ENCODE data around the gene TLR10.
"Not testable (repeated sequence)": the region's sequence is repeated elsewhere in the genome, so short reads cannot be mapped to it uniquely, and the experiment has no call there.

TLR10 gene

DNA sequence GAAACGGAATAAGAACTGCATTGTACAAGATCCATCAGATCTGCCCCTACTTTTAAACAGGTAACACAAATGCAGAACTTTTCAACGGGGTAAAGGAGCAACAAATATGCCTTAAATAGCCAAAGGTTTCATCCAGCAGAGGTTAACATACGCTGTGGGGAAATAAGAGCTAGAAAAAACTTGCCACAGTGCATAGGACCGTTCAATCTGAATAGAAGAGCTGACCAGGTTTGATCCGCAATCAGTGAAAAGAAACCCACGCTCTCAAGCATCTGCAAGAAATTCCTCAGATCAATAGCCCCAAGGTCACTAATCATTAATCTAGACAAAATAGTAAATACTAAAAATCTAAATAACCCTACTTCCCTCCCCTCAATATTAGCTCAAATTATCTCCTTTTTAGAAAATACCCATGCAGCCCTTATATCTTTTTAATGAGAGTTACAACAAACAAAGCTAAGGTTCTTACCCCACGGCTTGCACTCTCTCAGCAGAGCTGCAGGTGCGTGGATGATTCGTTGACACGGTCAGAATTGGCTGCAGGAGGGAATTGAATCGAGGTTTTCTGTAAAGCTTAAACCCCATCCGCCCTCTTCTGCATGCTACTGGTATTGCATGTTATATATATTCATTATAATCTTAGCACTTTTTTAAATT lies at the start of gene TLR10:
Gene TLR10 (minus strand): TSS at position 539 of the 657 bp plus-strand sequence. CDS start 7,400 bp downstream, outside the sequence.
- DNase-seq = peak; percentile 57 to 72
- no peak for TF ChIP-seq POLR2A (IDR thresholded peaks at IDR 0.05; ENCODE audit: low read length)
- TF ChIP-seq GATA1 (IDR thresholded peaks at IDR 0.05; ENCODE audit: low read depth, low read length) = no peak

DNA sequence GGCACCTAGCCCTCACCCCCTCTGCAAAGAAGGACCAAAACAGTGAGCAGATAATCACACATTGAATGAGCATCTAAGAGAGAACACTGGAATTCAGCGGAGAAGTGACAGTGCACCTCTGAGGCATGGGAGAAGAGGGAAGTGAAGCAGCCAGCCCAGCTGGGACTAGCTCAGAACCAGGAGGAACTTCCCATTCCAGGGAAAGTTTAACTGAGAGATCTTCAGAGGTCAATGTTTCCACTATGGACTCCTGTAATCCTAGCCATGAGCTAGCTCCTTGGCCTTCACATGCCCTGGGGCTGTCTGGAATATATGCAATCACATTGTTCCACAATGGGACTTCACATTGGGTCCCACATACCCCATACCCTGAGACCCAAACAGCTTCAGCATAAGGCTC lies 49.4 kb upstream of the TLR10 start:
- DNase-seq = no peak
- TF ChIP-seq POLR2A (IDR thresholded peaks at IDR 0.05; ENCODE audit: low read length) (no peak), GATA1 (IDR thresholded peaks at IDR 0.05; ENCODE audit: low read depth, low read length) (no peak)

DNA sequence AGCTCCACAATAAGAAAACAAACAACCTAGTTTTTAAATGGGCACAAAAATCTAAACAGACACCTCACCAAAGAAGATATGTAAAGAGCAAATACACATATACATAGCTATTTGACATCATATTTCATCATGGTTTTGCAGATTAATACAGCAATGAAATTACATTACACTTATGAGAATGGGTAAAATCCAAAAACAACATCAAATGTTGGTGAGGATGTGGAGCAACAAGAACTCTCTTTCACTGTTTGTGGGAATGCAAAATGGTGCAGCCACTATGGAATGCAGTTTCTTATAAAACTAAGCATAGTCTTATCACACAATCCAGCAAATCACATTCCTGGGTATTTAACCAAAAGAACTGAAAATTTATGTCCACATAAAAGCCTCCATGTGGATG lies 48.9 kb upstream of the TLR10 start:
- no peak for DNase-seq
- no peak for TF ChIP-seq GATA1 (IDR thresholded peaks at IDR 0.05; ENCODE audit: low read depth, low read length)
- TF ChIP-seq POLR2A (IDR thresholded peaks at IDR 0.05; ENCODE audit: low read length) = no peak

DNA sequence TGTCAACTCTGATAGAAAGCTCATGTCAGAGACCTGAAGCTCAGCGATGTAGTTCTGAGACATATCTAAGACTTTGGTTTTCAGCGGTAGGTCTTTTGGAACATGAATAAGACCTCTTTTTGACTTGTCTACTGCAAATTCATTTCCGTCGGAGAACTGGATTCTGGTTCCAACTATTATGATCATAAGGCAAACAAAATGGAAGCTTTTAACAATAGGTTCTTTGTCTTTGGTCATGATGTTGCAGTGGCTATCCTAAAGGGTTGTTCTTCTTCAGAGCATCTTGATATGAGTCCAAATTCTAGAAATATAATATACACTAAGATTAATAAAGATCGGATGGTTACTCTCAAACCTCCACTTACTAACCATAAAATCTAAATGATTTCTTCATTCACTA lies 46.4 kb upstream of the TLR10 start:
- TF ChIP-seq GATA1 (IDR thresholded peaks at IDR 0.05; ENCODE audit: low read depth, low read length) (no peak), POLR2A (IDR thresholded peaks at IDR 0.05; ENCODE audit: low read length) (no peak)
- DNase-seq = no peak

DNA sequence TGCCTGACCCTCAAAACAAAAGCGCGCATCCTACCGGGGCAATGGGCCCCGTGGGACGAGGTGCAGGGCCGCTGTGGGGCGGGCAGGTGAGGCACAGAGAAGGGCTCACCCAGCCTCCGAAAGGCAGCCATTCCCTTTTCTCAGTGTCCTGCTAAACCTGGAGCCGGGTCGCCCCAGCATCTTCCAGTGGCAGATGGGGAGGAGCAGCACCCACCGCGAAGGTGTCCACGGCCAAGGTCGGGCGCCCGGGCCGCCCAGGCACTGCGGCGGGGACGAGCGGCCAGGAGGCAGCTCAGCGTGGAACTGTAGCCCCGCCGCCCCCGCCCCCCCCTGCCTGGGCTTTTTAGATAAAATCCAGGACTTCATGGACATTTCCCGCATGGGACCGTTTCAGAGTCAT lies 41.0 kb upstream of the TLR10 start:
- DNase-seq = no peak
- TF ChIP-seq GATA1 (IDR thresholded peaks at IDR 0.05; ENCODE audit: low read depth, low read length) = no peak
- no peak for TF ChIP-seq POLR2A (IDR thresholded peaks at IDR 0.05; ENCODE audit: low read length)

DNA sequence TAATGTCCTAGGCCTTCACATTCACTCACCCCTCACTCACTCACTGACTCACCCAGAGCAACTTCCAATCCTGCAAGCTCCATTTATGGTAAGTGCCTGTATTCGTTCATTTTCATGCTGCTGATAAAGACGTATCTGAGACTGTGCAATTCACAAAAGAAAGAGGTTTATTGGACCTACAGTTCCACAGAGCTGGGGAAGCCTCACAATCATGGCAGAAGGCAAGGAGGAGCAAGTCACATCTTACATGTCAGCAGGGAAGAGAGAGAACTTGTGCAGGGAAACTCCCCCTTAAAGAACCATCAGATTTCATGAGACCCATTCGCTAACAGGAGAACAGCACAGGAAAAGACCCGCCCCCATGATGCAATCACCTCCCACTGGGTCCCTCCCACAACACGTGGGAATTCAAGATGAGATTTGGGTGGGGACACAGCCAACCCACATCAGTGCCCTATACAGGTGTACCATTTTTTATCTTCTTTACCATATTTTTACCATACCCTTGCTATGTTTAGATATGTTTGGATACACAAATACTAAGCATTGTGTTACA lies 40.0 kb upstream of the TLR10 start:
- TF ChIP-seq POLR2A (IDR thresholded peaks at IDR 0.05; ENCODE audit: low read length) = no peak
- no peak for TF ChIP-seq GATA1 (IDR thresholded peaks at IDR 0.05; ENCODE audit: low read depth, low read length)
- no peak for DNase-seq

GRCh38 chr4:38821739-38822138 lies 38.9 kb upstream of the TLR10 start:
- DNase-seq = no peak
- TF ChIP-seq POLR2A (IDR thresholded peaks at IDR 0.05; ENCODE audit: low read length) (no peak), GATA1 (IDR thresholded peaks at IDR 0.05; ENCODE audit: low read depth, low read length) (no peak)

DNA sequence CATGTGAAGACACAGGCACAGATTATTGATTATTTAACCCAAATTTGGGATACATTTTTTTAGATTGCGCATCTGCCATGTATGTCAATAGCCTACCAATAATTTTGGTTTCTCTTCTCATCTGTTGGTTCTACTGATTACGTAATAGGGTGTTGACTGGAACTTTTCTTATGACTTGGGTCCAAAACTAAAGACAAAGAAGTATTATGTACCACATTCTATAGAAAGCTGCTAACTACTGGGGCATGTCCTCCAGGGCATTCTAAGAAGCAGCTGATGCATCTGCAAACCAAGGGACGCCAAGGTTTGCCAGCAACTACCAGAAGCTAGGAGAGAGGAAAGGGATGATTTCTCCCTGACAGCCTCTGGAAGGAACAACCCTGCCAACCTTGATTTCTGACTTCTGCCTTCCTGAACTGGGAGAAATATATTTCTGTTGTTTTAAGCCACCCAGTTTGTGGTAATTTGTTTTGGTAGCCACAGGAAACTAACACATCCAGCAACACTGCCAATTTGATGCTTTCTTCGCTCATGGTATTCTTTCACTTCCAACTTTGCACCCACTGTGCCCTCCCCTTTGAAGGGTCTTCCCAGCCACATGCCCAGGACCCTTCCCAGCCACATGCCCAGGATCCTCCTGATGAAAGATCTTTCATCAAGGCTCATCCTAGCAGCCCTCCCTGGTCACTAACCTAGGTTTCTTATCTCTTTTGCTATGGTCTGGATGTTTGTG lies 37.7 kb upstream of the TLR10 start:
- TF ChIP-seq POLR2A (IDR thresholded peaks at IDR 0.05; ENCODE audit: low read length) = no peak
- TF ChIP-seq GATA1 (IDR thresholded peaks at IDR 0.05; ENCODE audit: low read depth, low read length) = no peak
- no peak for DNase-seq

- no peak for TF ChIP-seq POLR2A (IDR thresholded peaks at IDR 0.05; ENCODE audit: low read length)
- TF ChIP-seq GATA1 (IDR thresholded peaks at IDR 0.05; ENCODE audit: low read depth, low read length) = no peak
- DNase-seq = no peak
Observed at GRCh38 chr4:38819569-38819968, 36.8 kb upstream of the TLR10 start.

- TF ChIP-seq GATA1 (IDR thresholded peaks at IDR 0.05; ENCODE audit: low read depth, low read length) = no peak
- TF ChIP-seq POLR2A (IDR thresholded peaks at IDR 0.05; ENCODE audit: low read length) = no peak
- DNase-seq = no peak
Observed at GRCh38 chr4:38818441-38818976, 35.7 kb upstream of the TLR10 start.

DNA sequence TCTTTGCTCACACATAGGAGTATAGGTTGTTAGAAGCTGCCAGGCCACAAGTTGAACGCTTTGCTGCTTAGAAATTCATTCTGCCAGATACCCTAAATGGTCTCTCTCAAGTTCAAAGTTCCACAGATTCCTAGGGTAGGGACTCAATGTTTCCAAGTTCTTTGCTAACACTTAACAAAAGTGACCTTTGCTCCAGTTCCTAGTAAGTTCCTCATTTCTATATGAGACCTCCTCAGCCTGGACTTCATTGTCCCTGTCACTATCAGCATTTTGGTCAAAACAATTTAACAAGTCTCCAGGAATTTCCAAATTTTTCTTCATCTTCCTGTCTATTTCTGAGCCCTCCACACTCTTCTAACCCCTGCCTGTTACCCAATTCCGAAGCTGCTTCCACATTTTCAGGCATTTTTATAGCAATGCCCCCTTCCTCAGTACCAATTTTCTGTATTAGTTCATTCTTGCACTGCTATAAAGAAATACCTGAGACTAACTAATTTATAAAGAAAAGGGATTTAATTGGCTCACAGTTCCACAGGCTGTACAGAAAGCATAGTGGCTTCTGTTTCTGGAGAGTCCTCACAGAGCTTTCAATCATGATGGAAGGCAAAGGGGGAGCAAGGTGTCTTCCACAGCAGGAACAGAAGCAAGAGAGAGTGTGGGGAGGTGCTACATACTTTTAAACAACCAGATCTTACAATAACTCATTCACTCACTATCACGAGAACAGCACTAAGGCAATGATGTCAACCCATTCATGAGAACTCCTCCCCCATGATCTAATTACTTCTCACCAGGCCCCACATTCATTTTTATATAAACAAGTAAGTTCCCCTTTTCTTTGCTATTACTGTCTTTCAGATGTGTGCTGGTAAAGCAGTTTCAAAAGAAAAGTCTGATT lies 33.3 kb upstream of the TLR10 start:
- TF ChIP-seq POLR2A (IDR thresholded peaks at IDR 0.05; ENCODE audit: low read length) (no peak), GATA1 (IDR thresholded peaks at IDR 0.05; ENCODE audit: low read depth, low read length) (no peak)
- DNase-seq = no peak

GRCh38 chr4:38814386-38814785 lies 31.6 kb upstream of the TLR10 start:
- TF ChIP-seq POLR2A (IDR thresholded peaks at IDR 0.05; ENCODE audit: low read length) = no peak
- TF ChIP-seq GATA1 (IDR thresholded peaks at IDR 0.05; ENCODE audit: low read depth, low read length) = no peak
- no peak for DNase-seq

DNA sequence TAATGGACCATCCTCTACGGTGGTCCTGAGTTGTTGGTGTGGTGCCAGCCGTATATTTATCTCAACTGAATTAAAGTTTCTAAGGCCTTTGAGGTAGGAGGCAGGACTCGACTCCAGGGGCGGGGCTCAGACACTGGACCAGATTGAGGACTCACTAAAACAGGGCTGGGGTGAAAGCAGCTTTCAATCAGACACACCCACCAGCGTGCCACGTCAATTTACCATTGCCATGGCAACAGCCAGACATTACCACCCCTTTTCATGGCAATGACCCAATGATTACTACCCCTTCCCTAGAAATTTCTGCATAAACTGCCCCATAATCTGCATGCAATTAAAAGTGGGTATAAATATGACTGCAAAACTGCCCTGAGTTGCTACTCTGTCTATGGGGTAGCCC lies 28.5 kb upstream of the TLR10 start:
- DNase-seq = no peak
- no peak for TF ChIP-seq GATA1 (IDR thresholded peaks at IDR 0.05; ENCODE audit: low read depth, low read length)

GRCh38 chr4:38807462-38807861 lies 24.7 kb upstream of the TLR10 start:
- DNase-seq = not testable (repeated sequence)

GRCh38 chr4:38806251-38806650 lies 23.5 kb upstream of the TLR10 start:
- not testable (repeated sequence) for DNase-seq

All from erythroblast (primary cell).